DMS153 (cell line): ENCODE measurements around the gene ERLIN1.

Experiments
- DNase-seq: peaks from one replicate; lab custom pipeline; 2025; lab: John Stamatoyannopoulos, UW

ERLIN1 gene

GRCh38 chr10:100172349-100172748 is 13.5 kb downstream of the ERLIN1 start:
- no peak for DNase-seq

DNA sequence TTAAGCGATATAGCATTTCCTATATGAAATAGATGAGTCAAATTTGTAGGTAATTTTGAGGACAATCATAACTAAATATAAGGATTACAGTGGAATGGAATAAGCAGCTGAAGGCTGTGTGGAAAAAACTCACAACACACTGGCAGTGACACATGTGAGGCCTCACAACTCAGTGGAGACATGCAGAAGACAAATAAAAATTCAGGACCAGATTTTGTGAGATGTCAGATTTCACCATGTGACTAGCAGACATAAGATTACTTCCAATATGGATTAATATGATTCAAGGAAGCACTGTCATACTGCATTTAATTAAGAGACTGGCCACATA is 17.6 kb downstream of the ERLIN1 start:
- no peak for DNase-seq

- no peak for DNase-seq
Measured at GRCh38 chr10:100167553-100168312, 18.1 kb downstream of the ERLIN1 start.

- no peak for DNase-seq
Measured at GRCh38 chr10:100163704-100164621, 21.9 kb downstream of the ERLIN1 start.

- DNase-seq: no peak
Measured at GRCh38 chr10:100162696-100163095, 23.1 kb downstream of the ERLIN1 start.

DNA sequence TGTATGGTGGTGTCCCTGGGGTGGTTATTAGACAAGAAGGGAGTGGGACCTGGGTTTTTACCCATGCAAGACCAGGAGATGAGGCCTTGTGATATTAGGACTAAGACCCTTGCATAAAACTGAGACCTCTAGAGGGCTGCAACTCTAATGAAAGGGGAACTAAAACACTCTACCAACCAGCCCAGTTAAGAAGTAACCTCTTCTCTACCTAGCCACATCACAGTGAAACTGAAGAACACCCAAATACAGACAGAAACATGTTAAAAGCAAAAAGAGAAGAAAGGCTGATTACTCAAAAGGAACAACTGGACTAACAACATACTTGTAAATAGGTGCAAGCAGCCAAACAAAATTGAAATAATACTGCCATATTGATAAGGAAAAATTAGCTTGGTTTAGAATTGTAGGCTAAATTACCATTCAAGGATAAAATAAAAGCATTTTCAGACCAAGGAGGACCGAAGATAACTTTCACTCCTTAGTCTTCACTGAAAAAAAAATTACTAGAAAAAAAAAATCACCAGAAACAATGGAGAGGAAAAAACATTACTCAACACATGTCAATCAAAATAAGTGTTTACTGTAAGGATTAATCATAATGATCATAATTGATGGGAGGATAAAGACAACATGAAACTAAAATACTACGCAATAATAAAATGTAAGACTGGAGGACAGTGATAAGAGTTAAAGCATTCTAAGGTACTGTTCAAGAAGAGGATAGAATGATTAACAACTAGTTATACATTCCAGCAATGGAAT is 27.6 kb downstream of the ERLIN1 start:
- no peak for DNase-seq

DNA sequence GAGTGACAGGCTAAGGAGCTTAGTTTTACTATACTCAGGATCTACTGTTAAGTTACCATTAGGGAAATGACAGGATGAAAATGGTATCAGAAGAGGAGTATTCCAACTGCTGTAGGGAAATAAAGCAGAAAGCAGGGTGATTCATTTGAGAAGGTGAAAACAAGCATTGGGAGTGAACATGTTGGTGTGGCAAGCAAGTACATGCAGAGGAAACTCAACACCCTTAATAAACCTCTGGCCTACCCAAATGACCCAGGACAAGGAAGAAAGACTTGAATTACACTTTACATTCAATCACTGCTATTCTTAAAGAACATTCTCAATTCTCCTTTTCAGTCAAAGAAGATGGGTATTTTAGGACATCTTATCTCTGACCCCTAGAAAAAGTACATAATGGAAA is 28.7 kb downstream of the ERLIN1 start:
- no peak for DNase-seq

DNA sequence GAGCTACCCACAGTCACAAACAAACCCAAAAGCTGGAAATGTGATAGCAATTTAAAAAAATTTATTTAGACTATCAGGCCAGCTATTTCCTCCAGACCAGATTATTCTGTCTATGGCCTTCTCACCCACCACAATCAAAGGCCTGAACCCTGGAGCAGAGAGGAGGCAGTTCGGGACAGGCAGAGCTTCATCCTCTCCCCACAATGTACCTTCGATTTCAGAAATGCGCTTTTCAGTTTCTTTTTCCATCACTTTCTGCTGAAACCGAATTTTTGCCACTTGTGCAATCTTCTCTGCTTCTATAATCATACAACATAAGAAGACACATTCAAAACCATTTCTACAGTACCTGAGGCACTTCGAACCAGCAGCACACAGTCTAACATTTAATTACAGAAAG is 29.9 kb downstream of the ERLIN1 start:
- no peak for DNase-seq

GRCh38 chr10:100154666-100155065 is 31.2 kb downstream of the ERLIN1 start:
- DNase-seq: no peak

DNA sequence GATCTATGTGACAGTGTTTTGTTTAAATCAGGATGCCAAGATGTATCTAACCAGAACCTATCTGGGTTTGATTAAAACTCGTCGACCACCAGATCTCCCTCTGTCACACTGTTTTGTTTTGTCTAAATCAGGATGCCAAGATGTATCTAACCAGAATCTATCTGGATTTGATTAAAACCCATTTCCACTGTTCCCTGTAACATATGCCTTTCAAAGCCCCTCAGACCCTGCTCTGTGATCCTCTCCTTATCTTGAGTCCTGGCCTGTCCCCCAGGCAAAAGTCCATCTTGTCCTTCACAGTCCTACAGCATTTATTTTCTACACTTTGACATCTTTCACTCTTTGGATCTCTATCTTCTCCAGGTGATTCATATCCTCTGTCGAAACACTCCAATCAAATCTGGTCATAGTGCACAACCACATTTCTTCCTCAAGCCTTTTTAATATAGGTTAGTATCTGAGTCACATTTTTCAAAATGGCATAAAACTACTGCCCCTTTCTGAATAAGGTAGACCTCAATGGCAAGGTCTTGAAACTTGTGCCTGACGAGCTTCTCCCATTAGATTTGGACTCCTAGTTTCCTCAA is 32.5 kb downstream of the ERLIN1 start:
- no peak for DNase-seq

- DNase-seq: no peak
Measured at GRCh38 chr10:100151723-100152300, 34.0 kb downstream of the ERLIN1 start.

GRCh38 chr10:100148353-100149211 is 37.2 kb downstream of the ERLIN1 start:
- no peak for DNase-seq

GRCh38 chr10:100146875-100147650 is 38.8 kb downstream of the ERLIN1 start:
- DNase-seq: no peak

GRCh38 chr10:100146398-100146797 is 39.4 kb downstream of the ERLIN1 start:
- no peak for DNase-seq

DNA sequence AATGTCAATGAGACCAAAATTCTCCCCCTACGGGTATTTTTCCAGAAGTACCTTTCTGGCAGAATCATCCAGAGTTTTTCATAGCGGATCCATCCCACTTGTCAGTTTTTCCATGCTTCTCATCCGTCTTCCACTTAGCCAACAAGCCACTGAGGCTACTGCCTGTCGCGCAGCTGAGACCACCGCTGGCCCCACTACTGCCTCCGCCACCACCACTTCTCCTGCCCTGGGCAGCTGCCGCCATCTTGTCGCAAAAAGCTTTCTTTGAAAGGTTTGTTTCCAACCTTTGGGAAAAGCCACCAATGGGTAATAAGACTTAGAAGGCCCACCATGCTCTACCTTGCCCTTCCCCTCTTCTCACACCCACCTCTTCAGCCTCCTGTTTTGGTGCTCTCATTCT is 42.1 kb downstream of the ERLIN1 start:
- DNase-seq: no peak

- no peak for DNase-seq
Measured at GRCh38 chr10:100141446-100142087, 44.3 kb downstream of the ERLIN1 start.

DNA sequence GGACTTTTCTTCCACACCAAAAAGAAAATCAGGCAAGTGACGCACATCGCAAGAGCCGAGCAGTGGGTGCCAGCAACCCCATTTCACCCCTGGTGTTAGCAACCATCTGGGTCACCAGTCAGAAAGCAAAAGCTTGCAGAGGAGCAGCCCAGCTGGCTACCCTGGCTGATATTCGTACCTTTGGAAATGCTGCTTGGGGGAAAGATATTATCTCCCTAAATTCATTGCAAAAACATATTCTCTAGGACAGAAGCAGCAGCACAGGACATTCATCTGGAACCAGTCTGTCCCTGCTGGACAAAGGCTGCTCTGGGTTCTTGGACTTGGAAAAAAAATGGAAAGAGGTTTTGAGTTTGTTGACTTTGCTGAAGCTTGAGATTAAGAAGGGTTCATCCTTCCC is 45.8 kb downstream of the ERLIN1 start:
- no peak for DNase-seq

DNA sequence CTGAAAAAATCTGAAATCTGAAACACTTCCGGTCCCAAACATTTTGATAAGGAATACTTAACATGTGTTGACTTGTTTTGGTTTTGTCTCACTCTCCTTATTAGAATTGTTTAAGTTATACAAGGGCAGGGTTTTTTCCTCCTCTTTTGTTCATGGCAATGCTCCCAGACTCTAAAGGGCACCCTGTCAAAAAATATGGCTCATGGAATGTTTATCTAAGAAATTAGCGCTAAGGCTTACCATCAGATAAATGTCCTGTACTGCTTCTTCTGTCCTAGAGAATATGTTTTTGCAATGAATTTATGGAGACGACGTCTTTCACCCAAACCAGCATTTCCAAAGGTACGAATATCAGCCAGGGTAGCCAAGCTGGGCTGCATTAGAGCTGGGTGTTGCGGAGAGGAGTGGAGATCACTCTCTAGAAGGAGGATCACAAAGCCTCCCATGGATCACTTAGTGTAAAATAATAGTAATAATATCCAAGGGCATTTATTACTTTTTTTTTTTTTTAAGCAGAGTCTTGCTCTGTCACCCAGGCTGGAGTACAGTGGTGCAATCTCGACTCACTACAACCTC is 46.8 kb downstream of the ERLIN1 start:
- no peak for DNase-seq

DNA sequence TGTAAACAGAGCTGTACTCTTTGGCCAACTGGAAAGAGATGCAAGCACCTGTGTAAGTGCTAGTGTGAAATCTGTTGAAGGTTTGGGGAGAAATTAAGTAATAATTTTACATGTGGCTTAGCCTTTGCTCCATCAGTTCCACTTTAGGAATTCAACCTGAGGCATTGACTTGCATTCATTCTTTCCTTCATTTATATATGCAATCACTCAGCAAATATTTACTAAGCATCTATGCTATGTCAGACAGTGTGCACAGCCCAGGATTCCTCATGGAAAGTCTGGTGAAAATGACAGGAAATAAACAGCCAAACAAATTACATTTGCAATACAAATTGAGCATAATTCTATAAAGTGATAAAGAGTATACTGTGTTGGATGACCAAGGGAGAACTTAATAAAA is 50.3 kb downstream of the ERLIN1 start:
- DNase-seq: no peak
